Memory B cell (primary cell): ENCODE results near the gene TAS2R20.

Experiments used
- ATAC-seq: fragments of 150-1000 bp; cut with Tn5 transposase; 2 replicates; pipeline ENCODE4 v1.10.0; 2021; ENCODE audit warnings: low read depth, mild to moderate bottlenecking, moderate library complexity
- DNase-seq, 2 donors: peaks; one replicate each; pipeline ENCODE4 v3.0.0; 2022; ENCODE audit warnings: low spot score in 2 of 2
- H3K27ac Mint-ChIP-seq: one replicate; pipeline ENCODE4 v1.8.0; 2022; ENCODE audit warnings: mild to moderate bottlenecking, moderate library complexity, mixed read lengths
- H3K27me3 Mint-ChIP-seq: one replicate; pipeline ENCODE4 v1.8.0; 2022; ENCODE audit warnings: mixed read lengths
- H3K36me3 Mint-ChIP-seq: one replicate; pipeline ENCODE4 v1.8.0; 2022; ENCODE audit warnings: mild to moderate bottlenecking, mixed read lengths
- H3K4me1 Mint-ChIP-seq: one replicate; pipeline ENCODE4 v1.8.0; 2022; ENCODE audit warnings: mixed read lengths
- H3K4me3 Mint-ChIP-seq: one replicate; pipeline ENCODE4 v1.8.0; 2022; ENCODE audit warnings: mild to moderate bottlenecking, moderate library complexity, mixed read lengths
- H3K9me3 Mint-ChIP-seq: one replicate; pipeline ENCODE4 v1.8.0; 2022; ENCODE audit warnings: mixed read lengths

The TAS2R20 gene

GRCh38 chr12:10986812-10987211 lies 11.3 kb downstream of the TAS2R20 start, which contains the start of gene TAS2R50:
Gene TAS2R50 (minus strand): TSS chr12:10986912. CDS start chr12:10986860, 52 bp downstream.
- no peak within 1 kb of the TSS for H3K27ac Mint-ChIP-seq
- peaks cover 5% of the 10 kb centered on the region for H3K9me3 Mint-ChIP-seq
- H3K4me3 Mint-ChIP-seq = no peak within 1 kb of the TSS
- DNase-seq (no peak), ATAC-seq (no peak)
- no peaks in the 10 kb centered on the region for H3K27me3 Mint-ChIP-seq
- H3K4me1 Mint-ChIP-seq = peaks cover 9% of the 10 kb centered on the region
- H3K36me3 Mint-ChIP-seq = peaks cover 12% of the 10 kb centered on the region

GRCh38 chr12:10982244-10982643 lies 15.9 kb downstream of the TAS2R20 start:
- peaks cover 2% of the 10 kb centered on the region for H3K36me3 Mint-ChIP-seq
- H3K9me3 Mint-ChIP-seq = no peaks in the 10 kb centered on the region
- no peak for ATAC-seq
- no peak overlapping the region for H3K4me3 Mint-ChIP-seq
- DNase-seq = no peak
- H3K4me1 Mint-ChIP-seq = peaks cover 14% of the 10 kb centered on the region
- H3K27ac Mint-ChIP-seq = no peak overlapping the region
- no peaks in the 10 kb centered on the region for H3K27me3 Mint-ChIP-seq

- ATAC-seq = no peak
- Mint-ChIP-seq H3K4me1 (peaks cover 5% of the 10 kb centered on the region), H3K4me3 (no peak overlapping the region), H3K36me3 (peaks cover 6% of the 10 kb centered on the region), H3K27me3 (no peaks in the 10 kb centered on the region), H3K27ac (no peak overlapping the region), H3K9me3 (no peaks in the 10 kb centered on the region)
- DNase-seq = no peak
Measured at GRCh38 chr12:10974965-10975364, 23.1 kb downstream of the TAS2R20 start.

GRCh38 chr12:10968765-10969456 lies 29.2 kb downstream of the TAS2R20 start:
- DNase-seq (no peak), ATAC-seq (no peak)
- H3K36me3 Mint-ChIP-seq = peaks cover 8% of the 10 kb centered on the region
- peaks cover 7% of the 10 kb centered on the region for H3K4me1 Mint-ChIP-seq
- H3K27me3 Mint-ChIP-seq = no peaks in the 10 kb centered on the region
- H3K4me3 Mint-ChIP-seq = no peak overlapping the region
- H3K9me3 Mint-ChIP-seq = no peaks in the 10 kb centered on the region
- H3K27ac Mint-ChIP-seq = no peak overlapping the region

GRCh38 chr12:10967409-10967808 lies 30.7 kb downstream of the TAS2R20 start:
- DNase-seq = no peak
- Mint-ChIP-seq H3K36me3 (peaks cover 9% of the 10 kb centered on the region), H3K27ac (no peak overlapping the region)

GRCh38 chr12:10966314-10966713 lies 31.8 kb downstream of the TAS2R20 start:
- ATAC-seq (no peak), DNase-seq (no peak)
- H3K9me3 Mint-ChIP-seq = no peaks in the 10 kb centered on the region
- H3K36me3 Mint-ChIP-seq = peaks cover 15% of the 10 kb centered on the region
- H3K4me1 Mint-ChIP-seq = peaks cover 13% of the 10 kb centered on the region
- no peaks in the 10 kb centered on the region for H3K27me3 Mint-ChIP-seq
- no peak overlapping the region for H3K27ac Mint-ChIP-seq
- H3K4me3 Mint-ChIP-seq = no peak overlapping the region

More at GRCh38 chr12:10967409-10967808, 30.7 kb downstream of the TAS2R20 start:
- Mint-ChIP-seq H3K27me3 (no peaks in the 10 kb centered on the region), H3K4me3 (no peak overlapping the region), H3K9me3 (no peaks in the 10 kb centered on the region), H3K4me1 (peaks cover 7% of the 10 kb centered on the region)
- ATAC-seq = no peak

GRCh38 chr12:10965476-10965875 lies 32.6 kb downstream of the TAS2R20 start:
- Mint-ChIP-seq H3K36me3 (peaks cover 15% of the 10 kb centered on the region), H3K27ac (no peak overlapping the region), H3K9me3 (no peaks in the 10 kb centered on the region), H3K4me1 (peaks cover 19% of the 10 kb centered on the region), H3K4me3 (no peak overlapping the region), H3K27me3 (no peaks in the 10 kb centered on the region)
- DNase-seq (no peak), ATAC-seq (no peak)

GRCh38 chr12:10960211-10960610 lies 37.9 kb downstream of the TAS2R20 start:
- Mint-ChIP-seq H3K36me3 (peaks cover 39% of the 10 kb centered on the region), H3K27me3 (no peaks in the 10 kb centered on the region), H3K4me3 (no peak overlapping the region), H3K27ac (no peak overlapping the region), H3K9me3 (peaks cover 10% of the 10 kb centered on the region), H3K4me1 (peaks cover 26% of the 10 kb centered on the region)
- DNase-seq (no peak), ATAC-seq (no peak)

GRCh38 chr12:10959804-10960203 lies 38.3 kb downstream of the TAS2R20 start:
- H3K27me3 Mint-ChIP-seq = no peaks in the 10 kb centered on the region
- peaks cover 26% of the 10 kb centered on the region for H3K4me1 Mint-ChIP-seq
- peaks cover 11% of the 10 kb centered on the region for H3K9me3 Mint-ChIP-seq
- ATAC-seq (no peak), DNase-seq (no peak)
- H3K27ac Mint-ChIP-seq = no peak overlapping the region
- H3K36me3 Mint-ChIP-seq = peaks cover 43% of the 10 kb centered on the region
- no peak overlapping the region for H3K4me3 Mint-ChIP-seq

GRCh38 chr12:10957741-10958140 lies 40.4 kb downstream of the TAS2R20 start:
- H3K4me1 Mint-ChIP-seq = peaks cover 24% of the 10 kb centered on the region
- peaks cover 50% of the 10 kb centered on the region for H3K36me3 Mint-ChIP-seq
- no peak for DNase-seq
- no peak overlapping the region for H3K27ac Mint-ChIP-seq
- H3K9me3 Mint-ChIP-seq = peaks cover 13% of the 10 kb centered on the region
- no peak overlapping the region for H3K4me3 Mint-ChIP-seq
- no peaks in the 10 kb centered on the region for H3K27me3 Mint-ChIP-seq
- ATAC-seq = no peak

- Mint-ChIP-seq H3K36me3 (peaks cover 48% of the 10 kb centered on the region), H3K4me1 (peaks cover 16% of the 10 kb centered on the region), H3K9me3 (peaks cover 13% of the 10 kb centered on the region), H3K27me3 (no peaks in the 10 kb centered on the region), H3K27ac (no peak overlapping the region), H3K4me3 (no peak overlapping the region)
- DNase-seq (no peak), ATAC-seq (no peak)
Measured at GRCh38 chr12:10956085-10956484, 42.0 kb downstream of the TAS2R20 start.

GRCh38 chr12:10952645-10953044 lies 45.5 kb downstream of the TAS2R20 start:
- Mint-ChIP-seq H3K4me3 (no peak overlapping the region), H3K36me3 (peaks cover 49% of the 10 kb centered on the region), H3K27ac (no peak overlapping the region), H3K4me1 (no peaks in the 10 kb centered on the region), H3K27me3 (no peaks in the 10 kb centered on the region), H3K9me3 (peaks cover 13% of the 10 kb centered on the region)
- DNase-seq (no peak), ATAC-seq (no peak)
